Bronchial epithelial cell (primary cell): ENCODE measurements around the gene YBEY. TPM values are rescaled to one million over a fixed set of nuclear protein-coding genes. Genes with fewer than 3 reads are reported as not detected.
A peak's percentile ranks its signal among the peaks of the same experiment; 100 is the strongest.

ENCODE experiments used
- DNase-seq: peaks from one replicate; pipeline ENCODE4 v3.0.0-alpha.2; 2010; ENCODE audit warnings: low read depth
- FAIRE-seq: peaks from 2 replicates; lab custom pipeline; 2011; peaks lifted over from hg19 to GRCh38; lab: Jason Lieb, UNC
- H3K27me3 ChIP-seq: 2 replicates; pipeline ENCODE4 v1.5.1; 2011; ENCODE audit warnings: low read length; ENCODE audit not compliant: control insufficient read depth, insufficient read depth
- H3K36me3 ChIP-seq: 2 replicates; pipeline ENCODE4 v1.5.1; 2011; ENCODE audit warnings: low read length; ENCODE audit not compliant: control insufficient read depth, insufficient read depth
- H3K4me3 ChIP-seq: 2 replicates; pipeline ENCODE4 v1.5.1; 2011; ENCODE audit warnings: mild to moderate bottlenecking, low read depth, low read length, control low read depth
- CTCF ChIP-seq: IDR thresholded peaks from 2 replicates; pipeline ENCODE4 v1.5.1; 2011; ENCODE audit warnings: mild to moderate bottlenecking, moderate library complexity, low read length, control low read depth, inconsistent platforms; ENCODE audit not compliant: insufficient read depth, severe bottlenecking
- total RNA-seq: library from RNA; depleted of rRNA; stranded (reverse); fragments of >200 nt; gene quantifications from 2 replicates; pipeline ENCODE4 v1.2.1, GENCODE V29; 2014

YBEY gene
- total RNA-seq, 1 donor from 2014 or later = 17.4 TPM

GRCh38 chr21:46325073-46325912 is 39.2 kb downstream of the YBEY start:
- Histone ChIP-seq H3K4me3 (peak overlapping the region; percentile 94), H3K27me3 (no peaks in the 10 kb centered on the region), H3K36me3 (peaks cover 6% of the 10 kb centered on the region)
- DNase-seq (peak; percentile 50), FAIRE-seq (no peak)
- TF ChIP-seq CTCF = peak; percentile 57

GRCh38 chr21:46326110-46326703 is 40.1 kb downstream of the YBEY start:
- DNase-seq (no peak), FAIRE-seq (no peak)
- no peak overlapping the region for H3K4me3 ChIP-seq
- peak; percentile 10 for TF ChIP-seq CTCF
- H3K36me3 ChIP-seq = peaks cover 6% of the 10 kb centered on the region
- no peaks in the 10 kb centered on the region for H3K27me3 ChIP-seq

GRCh38 chr21:46327711-46328110 is 41.6 kb downstream of the YBEY start:
- FAIRE-seq (no peak), DNase-seq (no peak)
- no peaks in the 10 kb centered on the region for H3K27me3 ChIP-seq
- no peak for TF ChIP-seq CTCF
- H3K4me3 ChIP-seq = no peak overlapping the region
- H3K36me3 ChIP-seq = peaks cover 6% of the 10 kb centered on the region

- H3K4me3 ChIP-seq = no peak overlapping the region
- H3K27me3 ChIP-seq = no peaks in the 10 kb centered on the region
- FAIRE-seq (no peak), DNase-seq (no peak)
- peaks cover 6% of the 10 kb centered on the region for H3K36me3 ChIP-seq
- TF ChIP-seq CTCF = no peak
These were observed 42.0 kb downstream of the YBEY start for GRCh38 chr21:46328151-46328550.

GRCh38 chr21:46329796-46330195 is 43.7 kb downstream of the YBEY start:
- FAIRE-seq (no peak), DNase-seq (no peak)
- H3K27me3 ChIP-seq = no peaks in the 10 kb centered on the region
- peaks cover 6% of the 10 kb centered on the region for H3K36me3 ChIP-seq
- no peak overlapping the region for H3K4me3 ChIP-seq
- no peak for TF ChIP-seq CTCF
